DLD1 (cell line): ENCODE measurements around the gene ARRDC1.

Experiments
- in situ Hi-C: cut with HindIII; loops from 2 replicates; pipeline ENCODE4 v1.10.0; 2017; ENCODE audit warnings: low sequenced_read_pairs

Gene ARRDC1

GRCh38 chr9:137634016-137634415 lies 28.5 kb downstream of the ARRDC1 start:
- in situ Hi-C loops, result no loop called here

GRCh38 chr9:137638680-137639079 lies 33.2 kb downstream of the ARRDC1 start:
- in situ Hi-C loops, result no loop called here

GRCh38 chr9:137639303-137640051 lies 34.0 kb downstream of the ARRDC1 start:
- in situ Hi-C loops, result no loop called here

GRCh38 chr9:137640862-137641261 lies 35.4 kb downstream of the ARRDC1 start:
- in situ Hi-C loops, result no loop called here

GRCh38 chr9:137642118-137642601 lies 36.7 kb downstream of the ARRDC1 start:
- in situ Hi-C loops, result no loop called here

GRCh38 chr9:137642892-137643291 lies 37.4 kb downstream of the ARRDC1 start:
- in situ Hi-C loops, result no loop called here

- in situ Hi-C loops, result no loop called here
Observed at GRCh38 chr9:137643921-137644320, 38.4 kb downstream of the ARRDC1 start.

- in situ Hi-C loops, result no loop called here
Observed at GRCh38 chr9:137645211-137645610, 39.7 kb downstream of the ARRDC1 start.

- in situ Hi-C loops, result no loop called here
Observed at GRCh38 chr9:137646341-137646740, 40.9 kb downstream of the ARRDC1 start.

- in situ Hi-C loops, result no loop called here
Observed at GRCh38 chr9:137647096-137647714, 41.7 kb downstream of the ARRDC1 start.

- in situ Hi-C loops, result no loop called here
Observed at GRCh38 chr9:137648396-137648795, 42.9 kb downstream of the ARRDC1 start.

GRCh38 chr9:137649553-137649952 lies 44.1 kb downstream of the ARRDC1 start:
- in situ Hi-C loops, result no loop called here

GRCh38 chr9:137650259-137650658 lies 44.8 kb downstream of the ARRDC1 start:
- in situ Hi-C loops, result no loop called here

- in situ Hi-C loops, result no loop called here
Observed at GRCh38 chr9:137650779-137651178, 45.3 kb downstream of the ARRDC1 start.

GRCh38 chr9:137656416-137656815 lies 50.9 kb downstream of the ARRDC1 start:
- in situ Hi-C loops, result no loop called here

- in situ Hi-C loops, result no loop called here
Observed at GRCh38 chr9:137657606-137658005, 52.1 kb downstream of the ARRDC1 start.

GRCh38 chr9:137658781-137659180 lies 53.3 kb downstream of the ARRDC1 start:
- in situ Hi-C loops, result no loop called here

- in situ Hi-C loops, result no loop called here
Observed at GRCh38 chr9:137660144-137660543, 54.7 kb downstream of the ARRDC1 start.

- in situ Hi-C loops, result no loop called here
Observed at GRCh38 chr9:137663584-137663983, 58.1 kb downstream of the ARRDC1 start.

- in situ Hi-C loops, result no loop called here
Observed at GRCh38 chr9:137664676-137665075, 59.2 kb downstream of the ARRDC1 start.
